NB4 (cell line): ENCODE measurements around the gene BACH2.

Experiments used
- CTCF ChIP-seq: IDR thresholded peaks from one replicate; pipeline ENCODE4 v1.5.1; 2012; ENCODE audit warnings: low read depth, low read length
- MAX ChIP-seq: IDR thresholded peaks from 2 replicates; pipeline ENCODE4 v1.6.1; 2011; ENCODE audit warnings: low read depth, low read length

- no peak for TF ChIP-seq MAX
- TF ChIP-seq CTCF = no peak
These were observed 193.4 kb downstream of the BACH2 start for GRCh38 chr6:90103056-90103800.
